WI38 (cell line): ENCODE measurements around the gene OGDH.

ENCODE experiments used
- H3K4me3 ChIP-seq: 2 replicates; pipeline ENCODE4 v1.5.1; 2011; ENCODE audit warnings: low read depth, mild to moderate bottlenecking, control low read depth, low read length
- CTCF ChIP-seq: IDR thresholded peaks from 2 replicates; pipeline ENCODE4 v1.5.1; 2012; ENCODE audit warnings: low read depth, mild to moderate bottlenecking, control low read depth, low read length

OGDH gene

DNA sequence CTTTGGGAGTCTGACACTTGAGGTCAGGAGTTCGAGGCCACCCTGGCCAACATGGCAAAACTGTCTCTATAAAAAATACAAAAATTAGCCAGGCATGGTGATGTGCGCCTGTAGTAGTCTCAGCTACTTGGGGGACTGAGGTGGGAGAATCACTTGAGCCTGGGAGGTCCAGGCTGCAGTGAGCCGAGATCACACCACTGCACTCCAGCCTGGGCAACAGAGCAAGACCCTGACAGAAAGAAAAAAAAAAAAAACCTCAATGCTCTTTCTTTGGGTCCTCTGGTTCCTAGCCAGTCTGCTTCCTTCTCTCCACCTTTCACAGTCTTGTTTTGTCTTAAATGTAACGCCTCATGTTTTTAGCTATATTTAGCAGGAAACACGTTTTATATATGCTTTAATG, 9.4 kb downstream of the OGDH start:
- H3K4me3 ChIP-seq, result no peak overlapping the region
- no peak for TF ChIP-seq CTCF

- H3K4me3 ChIP-seq, result no peak overlapping the region
- TF ChIP-seq CTCF, result no peak
Observed at GRCh38 chr7:44616545-44616944, 10.1 kb downstream of the OGDH start.

DNA sequence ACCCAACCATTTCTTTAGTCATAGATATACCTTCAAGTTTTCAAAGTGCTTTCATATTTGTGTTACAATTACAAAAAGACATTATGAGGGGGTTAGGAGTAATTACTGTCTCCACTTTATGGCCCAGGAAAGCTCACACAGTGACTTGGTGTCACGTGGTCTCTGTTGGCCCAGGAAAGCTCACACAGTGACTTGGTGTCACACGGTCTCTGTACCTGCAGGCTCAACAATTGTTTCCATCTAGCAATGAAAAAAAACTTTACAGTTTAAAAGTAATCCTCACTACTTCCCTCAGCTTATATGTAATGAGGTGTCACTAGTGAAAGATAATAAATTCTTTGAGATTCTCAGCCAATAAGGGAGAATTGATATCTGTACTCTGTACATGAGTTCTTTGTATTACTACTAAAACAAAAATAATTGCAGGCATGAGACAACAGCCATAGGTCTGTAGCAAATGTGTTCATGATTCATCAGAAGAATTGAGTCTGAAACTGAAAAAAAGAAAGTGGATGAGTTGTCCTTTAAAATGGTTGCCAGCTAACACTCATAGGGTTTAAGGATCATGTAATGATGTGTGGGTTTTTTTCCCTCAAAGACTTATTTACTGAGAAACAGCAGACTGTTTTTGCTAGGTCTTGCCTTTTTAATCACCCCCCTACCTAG, 10.9 kb downstream of the OGDH start:
- H3K4me3 ChIP-seq, result no peak overlapping the region
- TF ChIP-seq CTCF, result no peak

- no peak overlapping the region for H3K4me3 ChIP-seq
- no peak for TF ChIP-seq CTCF
Observed at GRCh38 chr7:44618045-44618444, 11.6 kb downstream of the OGDH start.

DNA sequence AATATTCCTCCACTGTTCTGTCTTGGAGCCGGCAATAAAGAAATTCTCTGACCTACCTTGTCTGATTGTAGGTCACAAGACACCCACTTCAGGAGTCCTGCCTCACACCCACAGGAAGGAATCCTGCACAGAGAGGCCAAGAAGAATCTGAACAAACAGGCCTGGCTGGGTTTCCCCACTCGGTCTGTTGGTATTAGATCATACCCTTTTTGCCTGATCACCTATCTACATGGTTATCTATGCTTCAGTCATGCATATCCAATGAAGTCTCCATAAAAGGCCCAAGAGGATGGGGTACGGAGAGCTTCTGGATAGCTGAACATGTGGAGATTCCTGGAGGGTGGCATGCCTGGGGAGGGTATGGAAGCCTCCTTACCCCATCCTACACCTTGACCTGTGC, 12.3 kb downstream of the OGDH start:
- TF ChIP-seq CTCF, result no peak
- no peak overlapping the region for H3K4me3 ChIP-seq

- TF ChIP-seq CTCF, result no peak
- H3K4me3 ChIP-seq, result no peak overlapping the region
Observed at GRCh38 chr7:44621034-44621749, 14.8 kb downstream of the OGDH start.

DNA sequence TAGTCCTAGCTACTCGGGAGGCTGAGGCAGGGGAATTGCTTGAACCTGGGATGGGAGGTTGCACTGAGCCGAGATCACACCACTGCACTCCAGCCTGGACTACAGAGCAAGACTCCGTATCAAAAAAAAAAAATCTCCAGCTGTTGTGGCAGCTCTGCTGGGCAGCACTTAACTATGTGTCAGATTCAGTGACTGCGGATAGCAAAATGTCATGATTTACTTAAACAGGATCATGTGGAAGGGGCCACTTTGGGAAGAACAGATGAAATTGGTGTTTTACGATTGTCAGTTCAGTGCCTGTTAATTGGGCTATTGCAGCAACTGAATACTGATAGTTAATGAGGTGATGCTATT, 15.3 kb downstream of the OGDH start:
- no peak for TF ChIP-seq CTCF
- H3K4me3 ChIP-seq, result no peak overlapping the region
